HG02973 (cell line): ENCODE data around the gene GNAQ.

Experiments
- ATAC-seq: cut with Tn5 transposase; IDR thresholded peaks from one replicate; pipeline ENCODE4 v1.9.1; 2021; ENCODE audit warnings: moderate library complexity; ENCODE audit not compliant: unreplicated experiment

Gene GNAQ

DNA sequence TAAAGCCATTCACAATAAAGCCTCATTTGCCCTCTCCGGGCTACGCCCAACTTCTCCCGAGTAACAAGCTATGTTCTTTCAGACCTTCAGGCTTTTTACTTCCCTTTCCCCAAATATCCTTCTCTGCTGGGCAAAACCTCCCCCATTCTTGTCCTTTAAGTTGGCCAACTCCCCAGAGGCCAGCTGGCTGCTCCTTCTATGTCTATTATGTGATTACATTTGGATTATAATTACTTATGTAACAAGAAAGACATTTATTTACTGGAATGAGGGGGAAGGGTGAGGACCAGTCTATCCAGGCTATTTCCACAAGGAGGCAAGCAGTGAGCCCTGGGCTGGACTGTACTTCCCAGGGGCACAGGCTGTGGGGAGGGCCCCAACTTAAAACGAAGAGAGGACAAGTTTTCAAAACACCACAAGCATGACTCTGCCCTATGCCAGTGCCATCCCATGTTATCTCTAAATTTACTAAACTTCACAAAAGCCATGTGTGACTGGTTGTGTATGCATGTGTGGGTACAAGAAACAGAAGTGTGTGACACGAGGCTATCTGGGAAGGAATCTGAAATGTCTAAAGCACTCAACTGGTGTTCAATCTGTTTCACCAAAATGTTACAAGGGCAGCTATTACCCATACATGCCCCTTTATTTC is 84.5 kb downstream of the GNAQ start:
- no peak for ATAC-seq

DNA sequence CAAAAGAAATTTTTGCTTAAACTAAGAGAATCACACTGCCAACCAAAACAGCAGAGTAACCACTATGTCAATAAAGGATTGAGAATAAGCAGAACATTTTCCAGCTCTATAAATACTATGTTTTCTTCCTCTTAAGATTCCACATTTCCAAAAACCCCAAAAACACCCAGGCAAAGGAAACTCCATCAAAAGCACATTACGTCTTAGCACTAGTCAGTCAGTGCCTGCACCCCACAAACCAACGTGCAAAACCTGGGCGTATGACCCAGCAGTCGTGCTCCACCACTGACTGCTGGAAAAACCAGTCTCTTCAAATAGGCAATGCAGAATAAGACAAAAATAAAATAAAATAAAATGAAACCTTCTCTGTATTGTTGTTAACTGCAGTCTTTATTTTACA is 85.3 kb downstream of the GNAQ start:
- ATAC-seq, result no peak

DNA sequence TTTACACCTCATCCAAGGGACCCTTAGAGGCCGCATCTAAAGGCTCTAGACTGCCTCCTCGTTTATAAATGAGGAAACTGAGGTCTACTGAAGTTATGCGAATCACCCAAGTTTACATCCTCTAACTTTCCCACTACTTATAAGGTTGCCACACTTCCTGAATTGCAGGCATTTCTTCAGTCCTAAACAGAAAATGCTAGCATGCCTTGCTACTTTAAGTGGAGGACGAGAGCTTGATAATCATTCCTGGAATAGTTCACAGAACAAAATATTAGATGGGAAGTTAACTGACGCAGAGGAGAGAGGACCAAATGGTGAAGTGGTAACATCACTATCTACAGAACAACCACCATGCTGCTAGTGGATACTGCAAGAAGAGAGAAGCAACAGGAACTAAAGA is 85.8 kb downstream of the GNAQ start:
- no peak for ATAC-seq

DNA sequence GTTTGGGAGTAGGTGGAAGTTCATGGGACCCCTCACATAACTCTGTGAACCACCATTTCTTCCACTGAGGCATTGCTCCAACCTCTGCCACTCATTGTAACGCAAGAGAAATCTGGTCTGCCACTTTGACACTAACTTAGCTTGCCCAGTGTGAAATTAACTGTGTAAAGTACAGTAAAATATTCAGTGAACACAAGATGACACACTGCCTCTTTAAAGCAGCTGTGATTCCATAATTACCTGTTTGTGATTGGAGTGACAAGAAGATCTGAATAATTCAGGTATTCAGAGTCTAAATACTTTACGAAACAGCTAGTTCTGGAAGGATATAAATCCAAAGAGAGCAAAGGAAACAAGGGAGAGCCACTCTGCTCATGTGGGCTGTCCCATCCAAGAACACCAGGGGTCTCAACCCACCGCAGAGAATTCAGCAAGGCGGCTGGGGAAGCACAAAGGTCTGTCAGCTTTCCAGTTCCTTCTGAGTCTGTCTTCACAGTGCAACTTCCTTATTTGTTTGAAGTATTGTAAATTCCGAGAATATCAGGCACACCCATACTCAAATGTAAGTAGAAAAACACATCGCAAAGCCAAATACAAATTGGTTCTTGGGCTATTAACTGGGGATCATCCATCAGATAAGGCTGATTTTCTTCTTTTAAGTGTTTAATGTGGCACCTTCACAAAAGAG is 86.9 kb downstream of the GNAQ start:
- ATAC-seq, result no peak

DNA sequence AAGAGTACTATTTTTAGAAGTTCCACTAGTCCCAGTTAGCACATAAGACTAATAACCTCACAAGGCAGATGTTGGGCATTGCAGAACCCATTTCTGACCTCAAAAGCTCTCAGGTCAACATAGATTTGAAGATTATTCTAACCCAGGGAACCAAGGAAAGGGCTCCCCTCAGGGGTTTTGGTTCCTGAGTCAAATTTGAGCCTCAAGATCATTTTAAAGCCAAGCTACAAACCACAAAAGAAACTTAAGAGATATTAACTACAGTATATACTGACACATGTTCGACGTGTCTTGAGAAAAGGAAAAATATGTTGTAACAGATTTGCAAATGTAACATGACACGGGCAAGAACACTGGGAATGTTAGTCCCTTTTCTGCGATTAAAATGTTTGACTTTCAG is 88.6 kb downstream of the GNAQ start:
- ATAC-seq, result no peak

DNA sequence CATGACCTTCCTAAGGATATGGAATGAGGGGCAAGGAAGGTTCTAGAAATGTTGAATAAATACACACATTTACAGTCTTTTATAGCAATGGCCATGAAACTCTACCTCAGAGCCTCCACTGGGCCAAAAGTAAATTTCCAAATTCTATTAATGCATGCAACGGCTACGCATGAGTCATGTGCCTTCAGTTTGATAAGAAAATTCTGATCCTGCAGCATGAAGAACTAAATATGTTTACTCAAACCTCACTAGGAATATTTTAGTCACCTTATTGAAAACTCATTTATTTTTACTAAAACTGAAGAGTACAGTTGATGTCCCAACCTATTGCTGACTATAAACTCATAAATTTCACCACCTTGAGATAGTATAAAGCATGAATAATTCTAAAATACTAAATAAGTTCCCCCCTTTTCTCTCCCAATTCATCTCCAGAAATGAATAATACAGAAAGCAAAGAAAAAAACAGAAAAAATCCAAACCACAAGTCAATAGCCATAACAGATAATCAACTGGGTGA is 92.4 kb downstream of the GNAQ start:
- ATAC-seq, result no peak

DNA sequence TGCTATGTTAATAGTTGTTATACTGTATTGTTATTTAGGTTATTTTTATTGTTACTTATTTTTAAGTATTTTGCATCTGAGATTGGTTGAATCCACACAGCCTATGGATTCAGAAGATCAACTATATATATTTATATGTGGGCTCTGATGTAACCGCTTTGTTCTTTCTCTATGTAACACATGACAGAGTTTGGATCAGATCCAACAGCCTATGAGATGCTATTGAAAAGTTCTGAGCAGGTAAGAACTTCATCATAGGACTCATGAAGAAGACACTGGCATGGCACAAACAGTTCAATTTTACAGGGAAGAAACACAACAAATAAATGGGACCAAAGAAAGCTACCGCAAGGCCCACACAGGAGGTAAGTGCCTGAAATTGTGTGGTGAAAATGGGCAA is 93.4 kb downstream of the GNAQ start:
- ATAC-seq, result no peak

DNA sequence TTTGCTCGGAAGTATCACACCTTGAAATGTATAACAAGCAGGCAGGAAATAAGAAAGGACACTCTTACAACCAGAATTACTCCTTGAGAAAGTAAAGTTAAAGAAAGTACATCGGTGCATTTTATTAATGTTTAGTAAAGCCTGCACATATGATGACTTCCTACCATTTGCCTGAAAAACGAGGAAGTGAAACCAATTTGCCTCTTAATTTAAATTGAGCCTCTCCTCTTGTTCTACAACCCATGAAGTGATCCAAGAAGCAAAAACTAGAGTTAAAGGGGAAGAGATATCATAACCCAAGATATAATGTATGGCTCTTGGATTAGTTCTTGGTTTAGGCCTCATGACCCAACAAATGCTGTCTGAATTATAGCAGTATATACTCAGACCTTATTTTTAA is 95.6 kb downstream of the GNAQ start:
- no peak for ATAC-seq

DNA sequence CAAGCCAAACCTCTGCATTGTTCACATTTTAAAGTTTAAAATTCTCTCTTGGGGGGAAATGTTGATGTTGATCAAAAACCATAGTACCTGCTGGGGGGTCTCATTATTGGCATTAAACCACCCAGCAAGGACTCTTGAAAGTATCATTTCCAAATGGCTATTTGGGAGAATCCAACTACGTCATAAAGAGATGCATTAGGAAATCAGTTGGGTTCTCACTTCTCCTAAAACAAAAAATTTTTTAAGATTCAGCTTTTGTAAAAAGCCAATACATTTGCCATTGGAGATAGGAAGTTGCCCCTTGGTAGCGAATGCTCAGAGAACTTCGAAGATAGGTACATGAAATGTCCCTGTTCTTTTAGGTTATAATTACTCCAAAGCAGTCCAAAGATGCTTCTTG is 96.4 kb downstream of the GNAQ start:
- ATAC-seq, result no peak

DNA sequence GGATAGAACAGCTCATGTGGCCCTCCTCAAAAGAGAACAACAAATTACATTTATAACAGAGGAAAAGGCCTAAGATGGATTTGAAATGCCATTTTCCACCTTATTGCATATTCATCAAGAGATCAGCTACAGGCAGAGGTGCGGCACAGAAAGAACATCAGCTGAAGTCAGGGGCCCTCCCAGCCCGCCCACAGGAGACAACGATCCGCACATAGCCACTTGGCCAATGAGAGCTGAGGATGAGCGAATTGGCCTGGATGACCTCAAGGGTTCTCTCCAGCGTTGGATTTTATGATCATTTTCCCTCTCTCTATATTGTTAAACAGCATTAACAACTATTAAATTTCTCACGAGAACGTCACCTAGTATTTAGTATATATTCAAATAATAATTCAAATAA is 97.6 kb downstream of the GNAQ start:
- ATAC-seq, result no peak

DNA sequence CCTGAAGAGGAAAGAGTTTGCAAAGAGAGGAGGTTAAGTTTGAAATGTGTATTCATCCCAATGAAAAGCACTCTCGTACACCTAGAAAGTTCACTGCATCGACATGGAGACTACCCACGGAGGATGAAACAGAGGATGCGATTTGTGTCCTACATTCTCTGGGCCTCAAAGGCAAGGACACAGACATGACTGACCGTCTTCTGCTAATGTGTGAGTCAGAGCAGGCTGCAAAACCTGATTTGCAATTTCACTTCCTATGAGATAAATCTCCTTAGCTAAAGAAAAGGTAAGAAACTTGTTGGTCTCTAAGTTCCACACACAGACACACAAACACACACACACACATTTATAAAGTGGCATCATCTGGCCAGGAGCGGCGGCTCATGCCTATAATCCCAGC is 98.6 kb downstream of the GNAQ start:
- ATAC-seq, result no peak

DNA sequence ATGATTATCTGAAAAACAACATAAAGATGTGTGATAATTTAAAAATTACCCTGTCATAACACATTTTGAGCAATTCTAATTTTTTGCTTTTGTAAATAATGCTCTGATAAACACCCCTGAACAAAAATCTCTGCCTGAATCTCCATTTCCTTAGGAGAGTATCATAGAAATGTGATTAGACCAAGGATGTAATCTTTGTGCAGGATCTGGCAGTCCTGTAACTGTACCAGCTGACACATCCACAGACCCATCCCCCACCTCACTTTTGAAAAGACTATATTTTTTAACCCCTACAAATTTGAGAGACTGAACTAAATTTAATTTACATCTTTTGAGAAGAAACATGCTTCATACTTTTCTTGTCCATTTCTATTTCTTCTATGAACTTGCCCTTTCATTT is 101.7 kb downstream of the GNAQ start:
- no peak for ATAC-seq

DNA sequence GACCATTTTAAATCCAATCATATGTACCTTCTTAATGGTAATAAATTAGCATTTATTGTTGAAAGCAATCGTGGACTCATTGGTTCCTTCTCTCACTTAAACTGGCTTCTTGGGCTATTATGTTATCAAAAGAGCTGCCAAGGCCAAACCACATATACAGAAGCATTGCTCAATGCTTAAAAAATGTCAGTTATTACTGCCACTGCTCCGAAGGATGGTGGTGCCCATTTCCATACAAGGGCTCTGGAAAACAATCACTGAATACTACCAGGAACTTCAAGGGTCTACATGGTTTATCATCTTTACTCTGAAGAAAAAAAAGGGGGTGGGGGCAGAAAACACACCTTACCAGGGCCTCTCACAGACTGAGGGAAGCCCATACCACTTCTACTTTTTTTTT is 104.3 kb downstream of the GNAQ start:
- no peak for ATAC-seq

DNA sequence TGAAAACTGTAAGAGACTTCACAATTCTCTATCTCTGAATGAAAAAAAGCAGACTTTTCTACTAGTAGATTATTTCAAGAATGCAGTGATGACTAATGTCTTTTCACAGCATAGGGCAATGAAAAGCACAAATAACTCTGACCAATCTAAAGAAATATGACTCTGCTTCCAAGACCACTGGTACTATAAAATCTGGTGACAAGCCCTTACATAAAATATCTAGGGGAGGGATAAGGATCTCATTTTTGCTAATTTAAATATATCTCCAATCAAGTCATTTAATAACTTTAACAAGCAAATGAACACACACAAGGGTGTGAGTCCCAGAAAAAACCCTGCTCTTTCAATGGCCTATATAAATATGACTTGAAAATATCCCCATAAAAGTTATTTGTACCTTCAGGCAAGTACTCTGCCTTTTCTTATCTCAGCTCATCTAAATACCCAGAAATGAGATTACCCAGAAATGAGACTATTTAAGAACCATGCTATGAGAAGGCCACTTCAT is 105.2 kb downstream of the GNAQ start:
- ATAC-seq, result no peak

DNA sequence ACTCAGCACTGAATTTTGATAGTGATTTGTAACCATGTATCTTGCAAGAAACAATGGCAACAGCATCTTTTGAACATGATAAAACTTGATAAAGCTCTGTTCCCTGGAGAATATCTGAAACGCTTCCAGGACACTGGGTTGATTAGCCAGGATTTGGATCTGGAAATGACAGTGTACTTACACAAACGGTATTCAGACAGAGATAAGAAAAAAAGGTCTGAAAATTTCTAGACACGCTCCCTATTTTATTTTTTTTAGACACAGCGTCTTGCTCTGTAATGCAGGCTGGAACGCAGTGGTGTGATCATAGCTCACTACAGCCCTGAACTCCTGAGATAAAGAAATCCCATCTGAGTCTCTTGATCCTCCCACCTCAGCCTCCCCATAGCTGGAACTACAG is 109.0 kb downstream of the GNAQ start:
- no peak for ATAC-seq

DNA sequence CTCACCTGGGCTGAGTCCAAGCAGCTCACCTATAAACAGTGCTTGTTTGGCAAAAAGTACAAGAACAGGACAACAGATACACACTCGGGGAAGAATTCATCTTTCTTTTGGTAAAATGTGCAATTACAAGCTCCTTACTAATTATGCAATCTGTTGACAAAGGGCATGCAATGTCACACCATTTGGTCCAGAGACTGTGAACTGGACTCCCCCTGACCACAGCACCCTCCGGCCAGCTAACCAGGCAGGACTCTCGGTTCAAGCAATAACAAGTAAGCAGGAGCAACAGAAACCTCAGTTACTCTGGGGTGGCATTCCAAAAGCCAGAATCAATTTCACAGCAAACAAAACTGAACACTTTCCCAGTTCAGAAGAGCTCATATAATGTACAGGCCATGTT is 113.8 kb downstream of the GNAQ start:
- no peak for ATAC-seq

DNA sequence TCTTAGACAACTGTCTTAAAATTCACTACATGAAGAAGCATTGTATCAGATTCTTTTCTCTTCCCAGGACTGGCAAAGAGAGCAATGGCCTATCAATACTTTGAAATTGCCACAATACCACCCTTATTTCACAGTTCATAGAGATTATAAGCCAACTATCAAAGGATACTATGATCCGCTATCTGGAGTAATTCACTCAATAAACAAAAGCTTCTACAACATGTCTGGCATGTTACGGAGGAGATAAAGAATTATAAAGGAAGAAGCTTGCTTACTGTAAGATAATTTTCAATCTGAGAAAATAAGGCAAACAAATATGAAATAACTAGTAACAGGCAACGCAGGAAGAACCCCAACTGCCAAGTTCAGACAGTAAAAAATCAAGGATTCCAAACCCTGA is 114.8 kb downstream of the GNAQ start:
- ATAC-seq, result no peak

DNA sequence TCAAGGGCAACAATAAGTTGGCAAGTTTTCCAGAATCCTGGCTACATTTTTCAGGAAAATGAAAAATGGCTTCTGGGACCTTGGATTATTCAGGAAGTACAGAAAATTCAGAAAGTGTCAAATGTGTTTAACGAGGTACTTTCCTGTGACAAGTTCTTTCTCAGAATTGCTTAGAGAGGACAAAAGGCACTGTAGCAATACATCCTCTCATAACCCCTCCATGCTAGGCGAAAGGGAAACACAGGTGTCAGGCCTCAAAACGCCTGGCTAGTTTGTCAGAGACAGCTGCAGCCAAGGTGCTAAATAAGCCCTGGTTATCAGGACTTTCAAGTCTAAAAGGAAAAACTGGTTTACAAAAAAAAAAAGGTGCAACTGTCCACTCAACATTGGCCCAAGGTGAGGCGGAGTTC is 115.2 kb downstream of the GNAQ start:
- no peak for ATAC-seq

DNA sequence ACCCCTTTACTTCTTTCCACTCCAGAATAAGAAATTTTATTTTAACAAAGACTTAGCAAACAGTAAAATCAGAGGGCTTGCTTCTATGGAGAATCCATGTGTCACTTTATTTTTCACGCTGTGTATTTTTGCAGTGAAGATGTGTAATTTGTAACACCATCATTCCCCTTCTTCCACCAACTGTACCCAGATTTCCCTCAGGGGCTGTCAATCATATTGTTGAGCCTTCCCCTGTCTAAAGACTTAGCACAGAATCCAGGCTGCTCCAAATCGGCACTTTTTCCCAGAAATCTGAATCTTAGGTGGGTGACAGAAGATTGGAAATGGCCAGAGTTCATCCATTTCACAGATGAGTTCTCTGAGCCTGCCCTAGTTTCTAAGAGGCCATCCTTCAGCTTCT is 115.9 kb downstream of the GNAQ start:
- ATAC-seq, result no peak

DNA sequence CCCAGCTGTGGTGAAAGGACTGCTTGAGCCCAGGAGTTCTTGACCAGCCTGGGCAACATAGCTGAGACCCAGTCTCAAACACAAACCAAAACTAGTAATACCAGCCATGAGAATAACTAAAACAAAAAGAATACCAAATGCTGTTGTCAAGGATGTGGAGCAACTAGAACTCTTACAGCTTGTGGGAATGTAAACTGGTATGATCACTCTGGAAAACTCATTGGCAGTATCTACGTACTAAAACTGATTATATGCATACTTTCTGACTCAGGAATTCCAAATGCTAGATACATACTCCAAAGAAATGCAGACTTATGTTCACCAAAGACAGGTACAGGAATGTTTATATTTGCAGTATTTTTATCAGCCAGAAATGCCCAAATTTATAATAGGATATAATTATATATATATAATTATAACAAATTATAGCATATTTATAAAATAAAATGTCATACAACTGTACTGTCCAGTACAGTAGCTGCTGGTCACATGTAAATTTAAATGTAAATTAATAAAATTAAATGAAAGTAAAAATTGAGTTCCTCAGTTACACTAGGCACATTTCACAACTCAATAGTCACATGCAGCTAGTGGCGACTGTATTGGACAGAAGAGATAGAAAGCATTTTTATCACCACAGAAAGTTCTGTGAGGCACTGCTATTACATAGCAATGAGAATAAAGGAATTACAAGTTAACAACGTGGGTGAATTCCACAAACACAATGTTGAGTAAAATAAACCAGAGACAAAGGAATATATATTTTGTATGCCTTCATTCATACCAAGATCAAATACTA is 118.5 kb downstream of the GNAQ start:
- ATAC-seq, result no peak

DNA sequence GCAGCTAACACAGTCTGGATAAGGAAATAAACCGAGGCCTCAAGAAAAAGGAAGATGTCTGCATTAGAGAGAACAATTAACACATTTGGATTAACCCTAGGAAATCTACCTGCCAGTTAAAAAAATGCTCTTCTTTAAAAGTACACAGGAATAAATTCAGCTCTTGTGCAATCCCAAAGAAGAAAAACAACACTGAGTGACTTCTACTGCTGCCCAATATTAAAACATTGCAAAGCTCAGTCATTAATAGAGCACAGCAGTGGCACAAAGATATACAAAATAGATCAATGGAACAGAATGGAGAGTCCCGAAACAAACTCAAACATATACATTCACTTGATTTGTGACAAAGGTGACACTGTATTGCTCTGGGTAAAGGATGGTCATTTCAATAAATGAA is 119.7 kb downstream of the GNAQ start:
- no peak for ATAC-seq

DNA sequence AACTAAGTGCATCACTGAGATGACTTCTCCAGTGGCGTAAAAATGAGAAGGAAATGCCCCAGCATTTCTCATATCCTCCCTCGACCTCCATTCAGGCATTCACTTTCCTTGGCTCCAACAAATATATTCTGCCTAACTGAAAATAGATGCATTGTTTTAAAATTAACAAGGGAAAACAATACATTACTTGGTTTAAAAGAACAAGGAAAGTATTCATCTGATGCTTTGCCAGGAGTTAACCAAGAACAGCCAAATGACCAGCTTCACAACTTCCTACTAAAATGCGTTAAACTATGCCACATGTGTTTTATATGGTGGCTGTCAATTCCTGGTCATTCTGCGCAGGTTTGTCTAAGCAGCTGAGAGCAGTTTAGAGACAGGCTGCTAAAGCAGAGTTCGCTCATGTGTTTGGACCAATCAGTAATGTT is 121.4 kb downstream of the GNAQ start:
- ATAC-seq, result no peak
